Upper lobe of right lung (tissue), 1 donor: ENCODE measurements around the gene NCKAP5. TPM values are rescaled to one million over a fixed set of nuclear protein-coding genes. Genes with fewer than 3 reads are reported as not detected.

ENCODE experiments used
- ATAC-seq: fragments of 200-7000 bp; cut with Tn5 transposase; one replicate; pipeline ENCODE4 v1.9.1; 2020; ENCODE audit warnings: mild to moderate bottlenecking, moderate library complexity
- DNase-seq: peaks from one replicate; pipeline ENCODE4 v3.0.0-alpha.2; 2020
- H3K27ac ChIP-seq: fragments of 200-600 bp; one replicate; pipeline ENCODE4 v1.8.0; 2022
- H3K27me3 ChIP-seq: fragments of 200-600 bp; one replicate; pipeline ENCODE4 v1.8.0; 2022; ENCODE audit warnings: mild to moderate bottlenecking
- H3K36me3 ChIP-seq: fragments of 200-600 bp; one replicate; pipeline ENCODE4 v1.8.0; 2022
- H3K4me1 ChIP-seq: fragments of 200-600 bp; one replicate; pipeline ENCODE4 v1.8.0; 2022
- H3K4me3 ChIP-seq: fragments of 200-600 bp; one replicate; pipeline ENCODE4 v1.8.0; 2022; ENCODE audit warnings: mild to moderate bottlenecking
- H3K9me3 ChIP-seq: fragments of 200-600 bp; one replicate; pipeline ENCODE4 v1.8.0; 2022
- CTCF ChIP-seq: fragments of 200-600 bp; IDR thresholded peaks from one replicate; pipeline ENCODE4 v1.8.0; 2022; ENCODE audit warnings: antibody characterized with exemption
- intact Hi-C: fragments of 100-400 bp; cut with DNase I; formaldehyde crosslinking; loops from one replicate; pipeline ENCODE4 v1.11.0; 2022
- total RNA-seq: library from RNA; stranded (reverse); fragmentation: NEBNext Ultra II Directional; extraction: Animal tissue kit (Norgen Biotek cat#: 25700); gene quantifications from one replicate; pipeline ENCODE4 v1.2.1, GENCODE V29; 2021
- donor health status: DM: no; HTN: yes; CAD: no; lungs with severe emphysema.

Gene NCKAP5
- total RNA-seq, 1 donor from 2014 or later, result 40.8 TPM

- ATAC-seq (no peak), DNase-seq (no peak)
- TF ChIP-seq CTCF, result no peak
- no peaks in the 10 kb centered on the region for H3K27me3 ChIP-seq
- no peaks in the 10 kb centered on the region for H3K36me3 ChIP-seq
- H3K4me1 ChIP-seq, result no peaks in the 10 kb centered on the region
- H3K4me3 ChIP-seq, result no peak overlapping the region
- intact Hi-C loops, result no loop called here
- H3K27ac ChIP-seq, result no peak overlapping the region
- H3K9me3 ChIP-seq, result no peaks in the 10 kb centered on the region
Measured at GRCh38 chr2:132690664-132691303, 877.5 kb downstream of the NCKAP5 start.

- intact Hi-C loops, result no loop called here
- ATAC-seq, result no peak
Measured at GRCh38 chr2:132681766-132682165, 886.5 kb downstream of the NCKAP5 start.

GRCh38 chr2:132680544-132680943 is 887.7 kb downstream of the NCKAP5 start:
- intact Hi-C loops, result no loop called here
- no peaks in the 10 kb centered on the region for H3K36me3 ChIP-seq

More at GRCh38 chr2:132681766-132682165, 886.5 kb downstream of the NCKAP5 start:
- H3K27ac ChIP-seq, result no peak overlapping the region
- H3K4me1 ChIP-seq, result no peaks in the 10 kb centered on the region
- H3K4me3 ChIP-seq, result no peak overlapping the region
- no peak for TF ChIP-seq CTCF
- no peaks in the 10 kb centered on the region for H3K9me3 ChIP-seq
- H3K36me3 ChIP-seq, result no peaks in the 10 kb centered on the region
- no peak for DNase-seq
- H3K27me3 ChIP-seq, result no peaks in the 10 kb centered on the region

GRCh38 chr2:132678483-132678882 is 889.8 kb downstream of the NCKAP5 start:
- DNase-seq, result no peak
- no peak overlapping the region for H3K4me3 ChIP-seq
- H3K27me3 ChIP-seq, result no peaks in the 10 kb centered on the region
- no peaks in the 10 kb centered on the region for H3K36me3 ChIP-seq
- intact Hi-C loops, result no loop called here
- no peak overlapping the region for H3K27ac ChIP-seq
- ATAC-seq, result no peak
- TF ChIP-seq CTCF, result no peak
- no peaks in the 10 kb centered on the region for H3K4me1 ChIP-seq
- no peaks in the 10 kb centered on the region for H3K9me3 ChIP-seq

More at GRCh38 chr2:132680544-132680943, 887.7 kb downstream of the NCKAP5 start:
- no peak for TF ChIP-seq CTCF
- H3K9me3 ChIP-seq, result no peaks in the 10 kb centered on the region
- DNase-seq, result no peak
- no peaks in the 10 kb centered on the region for H3K4me1 ChIP-seq
- H3K27ac ChIP-seq, result no peak overlapping the region
- H3K4me3 ChIP-seq, result no peak overlapping the region
- ATAC-seq, result no peak
- H3K27me3 ChIP-seq, result no peaks in the 10 kb centered on the region

- Histone ChIP-seq H3K27ac (no peak overlapping the region), H3K4me3 (no peak overlapping the region), H3K4me1 (no peaks in the 10 kb centered on the region), H3K36me3 (no peaks in the 10 kb centered on the region), H3K27me3 (no peaks in the 10 kb centered on the region), H3K9me3 (no peaks in the 10 kb centered on the region)
- intact Hi-C loops, result no loop called here
- ATAC-seq, result no peak
- TF ChIP-seq CTCF, result no peak
- no peak for DNase-seq
Measured at GRCh38 chr2:132677661-132678060, 890.6 kb downstream of the NCKAP5 start.

- no peaks in the 10 kb centered on the region for H3K9me3 ChIP-seq
- H3K27me3 ChIP-seq, result no peaks in the 10 kb centered on the region
- ATAC-seq, result no peak
- no peaks in the 10 kb centered on the region for H3K4me1 ChIP-seq
- no peak for TF ChIP-seq CTCF
- H3K4me3 ChIP-seq, result no peak overlapping the region
- H3K36me3 ChIP-seq, result no peaks in the 10 kb centered on the region
- intact Hi-C loops, result no loop called here
- DNase-seq, result no peak
- no peak overlapping the region for H3K27ac ChIP-seq
Measured at GRCh38 chr2:132676999-132677398, 891.3 kb downstream of the NCKAP5 start.
